ENCODE measurements around the gene MARS2.
"Not testable (repeated sequence)": the region's sequence is repeated elsewhere in the genome, so short reads cannot be mapped to it uniquely, and the experiment has no call there.

- not testable (repeated sequence) for TF ChIP-seq CTCF (IDR thresholded peaks at IDR 0.05; ENCODE audit: low read depth, low read length); EZH2phosphoT487 (IDR thresholded peaks at IDR 0.05; ENCODE audit: low read depth)
Measured at GRCh38 chr2:197699724-197700123, 5.4 kb upstream of the MARS2 start.
